ENCODE data around the gene FSD1.

Gene FSD1

GRCh38 chr19:4305659-4306058 lies 1.3 kb downstream of the FSD1 start:
- H3K4me2 ChIP-seq (ENCODE audit: low read length): no peak overlapping the region
- no peak overlapping the region for H2AFZ ChIP-seq (ENCODE audit: low read length)

GRCh38 chr19:4310247-4311121 lies 6.1 kb downstream of the FSD1 start:
- H3K79me2 ChIP-seq (ENCODE audit: insufficient read depth, low read length): no peaks in the 10 kb centered on the region
- no peaks in the 10 kb centered on the region for H3K9me2 ChIP-seq (ENCODE audit: low read depth, low read length)
- H4K20me1 ChIP-seq (ENCODE audit: insufficient read depth, low read length): no peaks in the 10 kb centered on the region
- H3K4me1 ChIP-seq (ENCODE audit: insufficient read depth, low read length, severe bottlenecking): no peaks in the 10 kb centered on the region
- H3K27ac ChIP-seq (ENCODE audit: low read depth, low read length, poor library complexity, severe bottlenecking): no peak overlapping the region
- H3K4me3 ChIP-seq (ENCODE audit: low read depth, low read length, poor library complexity, severe bottlenecking): no peak overlapping the region
- H3K27me3 ChIP-seq (ENCODE audit: insufficient read depth, low read length): no peaks in the 10 kb centered on the region
- H3K36me3 ChIP-seq (ENCODE audit: insufficient read depth, low read length): peaks cover 10% of the 10 kb centered on the region; the same call in 1 of the 2 replicates
- H3K9ac ChIP-seq (ENCODE audit: low read length): no peak overlapping the region
- H3K9me3 ChIP-seq (ENCODE audit: low read length): no peaks in the 10 kb centered on the region
- H3F3A ChIP-seq (ENCODE audit: insufficient read depth, low read length): no peaks in the 10 kb centered on the region
- no peak overlapping the region for H2AFZ ChIP-seq (ENCODE audit: low read length)
- TF ChIP-seq EZH2 (IDR thresholded peaks at IDR 0.05; ENCODE audit: borderline replicate concordance, low read length) (no peak), CTCF (IDR thresholded peaks at IDR 0.05; ENCODE audit: low read length) (no peak)
- no peak overlapping the region for H3K4me2 ChIP-seq (ENCODE audit: low read length)

More at GRCh38 chr19:4305659-4306058, 1.3 kb downstream of the FSD1 start:
- no peaks in the 10 kb centered on the region for H3K27me3 ChIP-seq (ENCODE audit: insufficient read depth, low read length)
- no peaks in the 10 kb centered on the region for H3K79me2 ChIP-seq (ENCODE audit: insufficient read depth, low read length)
- peak overlapping the region; percentile 61 for H3K4me3 ChIP-seq (ENCODE audit: low read depth, low read length, poor library complexity, severe bottlenecking)
- peaks cover 16% of the 10 kb centered on the region for H3K4me1 ChIP-seq (ENCODE audit: insufficient read depth, low read length, severe bottlenecking)
- no peak overlapping the region for H3K27ac ChIP-seq (ENCODE audit: low read depth, low read length, poor library complexity, severe bottlenecking)
- H3K9ac ChIP-seq (ENCODE audit: low read length): no peak overlapping the region
- no peaks in the 10 kb centered on the region for H4K20me1 ChIP-seq (ENCODE audit: insufficient read depth, low read length)
- H3K9me3 ChIP-seq (ENCODE audit: low read length): no peaks in the 10 kb centered on the region
- peaks cover 9% of the 10 kb centered on the region; the same call in 1 of the 2 replicates for H3K36me3 ChIP-seq (ENCODE audit: insufficient read depth, low read length)
- H3F3A ChIP-seq (ENCODE audit: insufficient read depth, low read length): no peaks in the 10 kb centered on the region
- TF ChIP-seq CTCF (IDR thresholded peaks at IDR 0.05; ENCODE audit: low read length): no peak
- no peak for TF ChIP-seq EZH2 (IDR thresholded peaks at IDR 0.05; ENCODE audit: borderline replicate concordance, low read length)
- no peaks in the 10 kb centered on the region for H3K9me2 ChIP-seq (ENCODE audit: low read depth, low read length)

GRCh38 chr19:4313847-4314490 lies 9.6 kb downstream of the FSD1 start:
- Histone ChIP-seq H3K4me2 (ENCODE audit: low read length) (no peak overlapping the region), H2AFZ (ENCODE audit: low read length) (no peak overlapping the region), H3K4me1 (ENCODE audit: insufficient read depth, low read length, severe bottlenecking) (no peaks in the 10 kb centered on the region), H3K27ac (ENCODE audit: low read depth, low read length, poor library complexity, severe bottlenecking) (no peak overlapping the region), H3K36me3 (ENCODE audit: insufficient read depth, low read length) (peaks cover 7% of the 10 kb centered on the region; the same call in 1 of the 2 replicates), H3K9ac (ENCODE audit: low read length) (no peak overlapping the region), H4K20me1 (ENCODE audit: insufficient read depth, low read length) (no peaks in the 10 kb centered on the region), H3K27me3 (ENCODE audit: insufficient read depth, low read length) (no peaks in the 10 kb centered on the region), H3F3A (ENCODE audit: insufficient read depth, low read length) (no peaks in the 10 kb centered on the region), H3K9me2 (ENCODE audit: low read depth, low read length) (no peaks in the 10 kb centered on the region), H3K9me3 (ENCODE audit: low read length) (no peaks in the 10 kb centered on the region), H3K4me3 (ENCODE audit: low read depth, low read length, poor library complexity, severe bottlenecking) (no peak overlapping the region), H3K79me2 (ENCODE audit: insufficient read depth, low read length) (no peaks in the 10 kb centered on the region)
- TF ChIP-seq CTCF (IDR thresholded peaks at IDR 0.05; ENCODE audit: low read length): no peak
- TF ChIP-seq EZH2 (IDR thresholded peaks at IDR 0.05; ENCODE audit: borderline replicate concordance, low read length): no peak

Measured in OCI-LY1 (cell line).